GM15510 (cell line): ENCODE results near the gene FRMD6.

Source experiments
- POLR2A ChIP-seq: IDR thresholded peaks from 3 replicates; pipeline ENCODE4 v1.6.1; 2011; ENCODE audit warnings: borderline replicate concordance; ENCODE audit not compliant: insufficient read length; ENCODE audit errors: extremely low read depth

The FRMD6 gene

GRCh38 chr14:51750542-51750941, 98.8 kb downstream of the FRMD6 start:
- no peak for TF ChIP-seq POLR2A

GRCh38 chr14:51759950-51760349, 108.2 kb downstream of the FRMD6 start:
- no peak for TF ChIP-seq POLR2A

- TF ChIP-seq POLR2A: no peak
Measured at GRCh38 chr14:51774209-51774608, 122.5 kb downstream of the FRMD6 start.

GRCh38 chr14:51776102-51776894, 124.6 kb downstream of the FRMD6 start:
- no peak for TF ChIP-seq POLR2A

GRCh38 chr14:51780006-51780692, 128.4 kb downstream of the FRMD6 start:
- no peak for TF ChIP-seq POLR2A
